HEK293T (cell line): ENCODE results near the gene THSD4.
A peak's percentile ranks its signal among the peaks of the same experiment; 100 is the strongest.
"Not testable (repeated sequence)": the region's sequence is repeated elsewhere in the genome, so short reads cannot be mapped to it uniquely, and the experiment has no call there.

Experiments
- CTCF ChIA-PET: fragments of 350-600 bp; formaldehyde crosslinking; extraction: SDS; loops from one replicate; lab custom pipeline; 2021; ENCODE audit warnings: antibody characterized with exemption, inconsistent platforms; lab: Yijun Ruan, JAX
- POLR2A ChIA-PET: fragments of 350-600 bp; formaldehyde crosslinking; extraction: SDS; loops from one replicate; lab custom pipeline; 2020; ENCODE audit warnings: antibody characterized with exemption, inconsistent platforms; lab: Yijun Ruan, JAX
- DNase-seq: peaks from one replicate; pipeline ENCODE4 v3.0.0; 2012; ENCODE audit warnings: mixed read lengths; ENCODE audit errors: extremely low spot score
- ARNT ChIP-seq: fragments of 450-650 bp; IDR thresholded peaks from 2 replicates; pipeline ENCODE4 v1.6.1; 2017; ENCODE audit warnings: mild to moderate bottlenecking
- BHLHE40 ChIP-seq: fragments of 450-650 bp; IDR thresholded peaks from 2 replicates; pipeline ENCODE4 v1.6.1; 2016; ENCODE audit warnings: mild to moderate bottlenecking, moderate library complexity, borderline replicate concordance
- CTBP1 ChIP-seq: fragments of 450-650 bp; IDR thresholded peaks from 2 replicates; pipeline ENCODE4 v1.6.1; 2016; ENCODE audit warnings: borderline replicate concordance
- ELF4 ChIP-seq: fragments of 450-650 bp; IDR thresholded peaks from 2 replicates; pipeline ENCODE4 v1.6.1; 2017; ENCODE audit warnings: antibody characterized with exemption
- FOXA1 ChIP-seq: fragments of 450-650 bp; IDR thresholded peaks from 2 replicates; pipeline ENCODE4 v1.6.1; 2016; ENCODE audit warnings: mild to moderate bottlenecking
- FOXK2 ChIP-seq: fragments of 450-650 bp; IDR thresholded peaks from 2 replicates; pipeline ENCODE4 v1.6.1; 2016; ENCODE audit warnings: mild to moderate bottlenecking
- FOXM1 ChIP-seq: fragments of 450-650 bp; IDR thresholded peaks from 2 replicates; pipeline ENCODE4 v1.6.1; 2017; ENCODE audit warnings: mild to moderate bottlenecking, borderline replicate concordance
- HDGF ChIP-seq: fragments of 450-650 bp; IDR thresholded peaks from 2 replicates; pipeline ENCODE4 v1.6.1; 2017; ENCODE audit warnings: antibody characterized with exemption, borderline replicate concordance
- L3MBTL2 ChIP-seq: fragments of 450-650 bp; conservative IDR thresholded peaks from 2 replicates; pipeline ENCODE4 v1.6.1; 2016; ENCODE audit warnings: mild to moderate bottlenecking
- LEF1 ChIP-seq: fragments of 450-650 bp; IDR thresholded peaks from 2 replicates; pipeline ENCODE4 v1.6.1; 2017; ENCODE audit warnings: mild to moderate bottlenecking, borderline replicate concordance
- NFRKB ChIP-seq: fragments of 450-650 bp; IDR thresholded peaks from 2 replicates; pipeline ENCODE4 v1.6.1; 2016; ENCODE audit warnings: mild to moderate bottlenecking, moderate library complexity
- SP1 ChIP-seq: fragments of 450-650 bp; IDR thresholded peaks from 2 replicates; pipeline ENCODE4 v1.6.1; 2017
- SUZ12 ChIP-seq: fragments of 450-650 bp; IDR thresholded peaks from 2 replicates; pipeline ENCODE4 v1.6.1; 2016; ENCODE audit warnings: mild to moderate bottlenecking
- TARDBP ChIP-seq: fragments of 450-650 bp; IDR thresholded peaks from 2 replicates; pipeline ENCODE4 v1.6.1; 2016
- ZNF384 ChIP-seq: fragments of 450-650 bp; IDR thresholded peaks from 2 replicates; pipeline ENCODE4 v1.6.1; 2016
- TF ChIP-seq, protein P1 (sequence below): fragments of 450-650 bp; IDR thresholded peaks from 2 replicates; pipeline ENCODE4 v1.6.1; 2016

Gene THSD4

DNA sequence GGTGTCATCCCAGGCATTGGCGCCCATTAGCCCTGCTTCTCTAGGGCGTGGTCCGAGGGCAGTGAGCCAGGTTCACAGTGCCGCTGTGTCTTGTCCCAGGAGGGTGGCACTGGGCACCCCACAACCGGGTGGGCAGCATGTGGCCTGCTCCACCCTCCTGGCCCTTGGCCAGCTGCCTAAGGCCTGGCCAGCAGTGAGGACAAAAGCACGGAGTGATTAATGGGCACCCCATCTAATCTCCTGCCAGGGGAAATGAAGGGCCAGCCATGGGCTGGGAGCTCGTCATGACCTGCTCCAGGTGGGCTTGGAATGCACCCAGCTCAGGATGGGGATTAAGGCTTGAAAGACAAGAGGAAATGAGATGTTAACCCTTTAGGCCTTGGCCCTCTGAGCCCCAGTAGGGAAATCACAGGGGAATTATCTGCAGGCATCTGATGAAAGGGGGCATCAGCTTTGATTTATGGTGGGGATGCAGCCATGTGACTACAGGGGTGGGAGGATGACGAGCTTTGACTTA, 5.2 kb downstream of the THSD4 start:
- CTCF ChIA-PET = interaction anchor here (0.6 kb wide), 1 partner anchor 202 kb away, joined by 3 read pairs; no protein-coding TSS in a partner anchor
- TF ChIP-seq TARDBP (no peak), BHLHE40 (no peak), HDGF (no peak), ARNT (no peak), SP1 (no peak), FOXM1 (no peak), SUZ12 (no peak), FOXK2 (no peak), CTBP1 (no peak), ZNF384 (no peak), LEF1 (no peak), NFRKB (no peak), ELF4 (no peak), FOXA1 (no peak), L3MBTL2 (no peak)
- TF ChIP-seq, protein P1, sequence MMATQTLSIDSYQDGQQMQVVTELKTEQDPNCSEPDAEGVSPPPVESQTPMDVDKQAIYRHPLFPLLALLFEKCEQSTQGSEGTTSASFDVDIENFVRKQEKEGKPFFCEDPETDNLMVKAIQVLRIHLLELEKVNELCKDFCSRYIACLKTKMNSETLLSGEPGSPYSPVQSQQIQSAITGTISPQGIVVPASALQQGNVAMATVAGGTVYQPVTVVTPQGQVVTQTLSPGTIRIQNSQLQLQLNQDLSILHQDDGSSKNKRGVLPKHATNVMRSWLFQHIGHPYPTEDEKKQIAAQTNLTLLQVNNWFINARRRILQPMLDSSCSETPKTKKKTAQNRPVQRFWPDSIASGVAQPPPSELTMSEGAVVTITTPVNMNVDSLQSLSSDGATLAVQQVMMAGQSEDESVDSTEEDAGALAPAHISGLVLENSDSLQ = no peak
- POLR2A ChIA-PET = no interaction called here
- DNase-seq = no peak

DNA sequence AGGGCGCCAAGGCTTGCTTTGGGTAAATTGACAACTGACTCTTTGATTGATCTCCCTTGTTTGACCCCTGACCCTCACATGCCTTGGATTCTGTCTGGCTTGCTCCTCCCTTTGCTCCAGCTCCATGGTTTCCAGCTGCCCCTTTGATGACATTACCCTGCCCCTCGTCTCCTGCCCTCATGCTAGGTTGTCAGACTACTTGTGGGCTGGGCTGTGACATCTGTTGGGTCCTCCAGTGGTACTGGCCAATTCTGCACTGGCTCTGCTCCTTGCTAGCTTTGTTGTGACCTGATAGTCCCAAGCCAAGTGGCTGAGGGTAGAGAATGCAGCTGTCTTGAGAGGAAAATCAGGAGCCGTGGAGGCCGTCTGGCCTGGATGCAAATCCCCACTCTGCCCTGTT, 6.2 kb downstream of the THSD4 start:
- ChIA-PET CTCF (no interaction called here), POLR2A (no interaction called here)
- no peak for DNase-seq
- no peak for TF ChIP-seq LEF1

DNA sequence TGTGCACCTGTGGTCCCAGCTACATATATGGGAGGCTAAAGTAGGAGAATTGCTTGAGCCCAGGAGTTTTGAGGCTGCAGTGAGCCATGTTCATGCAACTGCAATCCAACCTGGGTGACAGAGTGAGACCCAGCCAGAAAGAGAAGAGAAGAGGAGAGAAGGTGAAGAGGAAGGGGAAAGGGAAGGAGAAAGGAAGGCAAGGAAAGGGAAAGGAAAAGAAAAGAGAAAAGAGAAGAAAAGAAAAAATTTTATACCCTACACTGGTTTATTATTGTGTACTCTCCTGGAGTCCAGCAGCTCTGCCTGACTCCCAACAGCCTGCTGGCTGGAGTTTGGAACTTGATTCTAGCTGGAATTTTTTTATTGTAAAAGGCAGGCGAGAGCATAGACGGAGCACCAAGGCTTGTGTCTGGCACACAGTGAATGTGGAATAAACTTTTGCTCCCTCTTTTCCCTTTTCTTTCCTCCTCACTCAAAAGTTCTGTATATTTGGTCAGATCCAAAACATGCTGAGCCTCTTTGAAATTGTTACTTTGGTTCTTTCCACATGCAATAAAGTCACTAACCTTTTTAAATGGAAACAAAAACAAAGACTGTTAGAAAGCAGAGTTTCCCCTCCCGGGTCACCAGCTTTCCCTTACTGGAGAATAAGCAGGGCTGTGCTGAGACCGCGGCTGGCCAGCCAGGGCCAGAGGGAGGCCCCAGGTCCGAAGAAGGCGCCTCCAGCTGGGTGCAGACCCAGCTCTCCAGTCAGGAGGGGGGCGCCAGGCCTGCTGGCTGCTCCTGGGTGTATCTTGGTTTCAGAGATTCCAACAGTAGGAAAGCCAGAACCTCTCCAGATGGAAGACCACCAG, 9.9 kb downstream of the THSD4 start:
- TF ChIP-seq, protein P1 = no peak
- TF ChIP-seq LEF1 (no peak), L3MBTL2 (no peak), FOXA1 (no peak), CTBP1 (no peak), SP1 (no peak), ARNT (no peak), HDGF (no peak), TARDBP (no peak), ZNF384 (no peak), SUZ12 (no peak), NFRKB (no peak), ELF4 (no peak), BHLHE40 (no peak), FOXM1 (no peak)
- DNase-seq = no peak
- CTCF ChIA-PET = no interaction called here
- POLR2A ChIA-PET = interaction anchor here (0.7 to 1.3 kb wide), 2 partner anchors 10 to 249 kb away, joined by 3 to 4 read pairs; partner anchors contain the start of gene THSD4

DNA sequence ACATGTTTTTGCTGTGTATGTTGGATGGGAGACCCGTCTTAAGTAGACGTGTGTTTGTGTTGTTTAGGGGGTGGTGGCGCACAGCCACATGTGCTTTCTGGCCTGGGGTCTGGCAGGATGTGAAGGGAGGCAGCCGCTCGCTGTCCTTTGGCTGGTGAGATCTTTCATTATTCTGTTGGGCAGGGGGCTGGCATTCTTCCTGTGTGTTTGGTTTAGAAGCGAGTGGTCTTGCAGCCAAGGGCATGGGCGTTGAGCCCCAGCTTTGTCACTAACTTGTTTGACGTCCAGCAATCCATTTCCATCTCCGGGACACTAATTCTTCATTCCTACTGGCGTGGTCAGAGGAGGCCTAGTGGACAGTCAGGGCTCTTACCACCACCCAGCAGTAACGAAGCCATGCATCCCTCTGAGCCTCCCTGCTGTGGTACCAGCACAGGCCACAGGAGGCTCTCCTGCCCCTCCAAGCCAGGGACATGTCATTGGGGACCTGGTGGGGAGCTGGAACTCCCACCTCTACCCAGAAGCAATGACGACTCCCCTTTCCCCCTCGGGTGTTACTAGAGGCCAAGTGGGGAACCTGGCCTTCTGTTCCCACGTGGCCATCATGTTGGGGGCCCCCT, 10.7 kb downstream of the THSD4 start:
- POLR2A ChIA-PET = no interaction called here
- TF ChIP-seq TARDBP = no peak
- no peak for TF ChIP-seq BHLHE40
- CTCF ChIA-PET = interaction anchor here (1.4 kb wide), 1 partner anchor 8 kb away, joined by 3 read pairs; no protein-coding TSS in a partner anchor
- peak; percentile 53 for DNase-seq

DNA sequence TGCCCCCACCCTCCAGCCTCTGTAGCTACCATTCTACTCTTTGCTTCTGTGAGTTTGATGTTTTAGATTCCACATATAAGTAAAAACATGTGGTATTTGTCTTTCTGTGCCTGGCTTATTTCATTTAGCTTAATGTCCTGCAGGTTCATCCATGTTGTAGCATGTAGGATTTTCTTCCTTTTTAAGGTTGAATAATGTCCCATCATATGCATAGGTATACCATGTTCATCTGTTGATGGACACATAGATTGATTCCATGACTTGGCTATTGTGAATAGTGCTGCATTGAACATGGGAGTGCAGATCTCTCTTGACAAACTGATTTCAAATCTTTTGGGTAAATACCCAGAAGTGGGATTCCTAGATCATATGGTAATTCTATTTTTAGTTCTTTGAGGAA, 11.8 kb downstream of the THSD4 start:
- no peak for TF ChIP-seq BHLHE40
- DNase-seq = no peak
- CTCF ChIA-PET = interaction anchor here (1.4 kb wide), 1 partner anchor 9 kb away, joined by 3 read pairs; no protein-coding TSS in a partner anchor
- POLR2A ChIA-PET = no interaction called here

DNA sequence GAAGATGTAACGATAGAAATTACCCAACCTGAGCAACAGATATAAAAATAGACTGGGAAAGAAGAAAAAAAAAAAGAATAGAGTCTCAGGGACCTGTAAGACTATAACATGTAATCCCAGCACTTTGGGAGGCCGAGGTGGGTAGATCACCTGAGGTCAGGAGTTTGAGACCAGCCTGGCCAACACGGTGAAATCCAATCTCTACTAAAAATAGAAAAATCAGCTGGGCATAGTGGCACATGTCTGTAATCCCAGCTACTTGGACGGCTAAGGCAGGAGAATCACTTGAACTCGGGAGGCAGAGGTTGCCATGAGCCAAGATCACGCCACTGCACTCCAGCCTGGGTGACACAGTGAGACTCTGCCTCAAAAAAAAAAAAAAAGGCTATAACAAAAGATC, 12.9 kb downstream of the THSD4 start:
- POLR2A ChIA-PET, DNase-seq, CTCF ChIA-PET: not testable (repeated sequence)

DNA sequence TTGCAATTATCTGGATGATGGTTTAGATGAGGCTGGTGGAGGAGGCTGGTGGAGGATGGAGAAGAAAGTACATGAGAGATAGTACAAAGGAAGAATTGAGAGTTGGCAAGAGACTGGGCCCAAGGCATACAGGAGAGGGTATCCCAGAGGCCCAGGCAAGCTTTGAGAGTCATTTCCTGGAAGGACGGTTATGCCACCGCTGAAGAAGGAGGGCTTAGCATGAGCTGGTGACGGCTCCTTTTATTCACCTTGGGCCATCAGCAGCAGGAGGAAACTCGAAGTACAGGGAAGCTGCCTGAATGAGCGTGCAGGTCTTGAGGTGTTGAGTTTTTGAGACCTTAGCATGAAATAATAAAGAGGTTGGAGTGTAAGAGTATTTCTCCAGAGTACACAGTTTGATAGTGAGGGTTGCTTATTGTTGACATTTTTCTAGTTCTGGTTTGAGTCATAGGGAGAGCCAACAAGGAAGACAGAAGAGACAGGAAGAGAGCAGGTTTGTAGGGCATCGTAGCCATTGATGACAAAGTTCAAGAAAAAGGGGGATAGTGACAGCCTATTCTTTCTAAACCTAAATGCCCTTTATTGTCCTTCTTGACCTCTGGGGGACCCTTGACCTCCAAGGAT, 13.8 kb downstream of the THSD4 start:
- TF ChIP-seq NFRKB (no peak), ARNT (no peak), SP1 (no peak), CTBP1 (no peak), BHLHE40 (no peak), ELF4 (no peak), HDGF (no peak), L3MBTL2 (no peak), TARDBP (no peak), FOXA1 (no peak), SUZ12 (no peak), LEF1 (no peak), FOXM1 (no peak), FOXK2 (no peak), ZNF384 (no peak)
- TF ChIP-seq, protein P1 = no peak
- no peak for DNase-seq
- ChIA-PET CTCF (no interaction called here), POLR2A (no interaction called here)
